Activated CD8-positive, alpha-beta memory T cell treated with anti-CD3 and anti-CD28 coated beads, Interleukin-2, amount 50 U/mL, for 24 hours (primary cell): ENCODE results near the gene NID1.
A peak's percentile ranks its signal among the peaks of the same experiment; 100 is the strongest.
"Not testable (repeated sequence)": the region's sequence is repeated elsewhere in the genome, so short reads cannot be mapped to it uniquely, and the experiment has no call there.

Experiments used
- DNase-seq: peaks from one replicate; pipeline ENCODE4 v3.0.0-alpha.2; 2020; ENCODE audit errors: extremely low read depth

NID1 gene

DNA sequence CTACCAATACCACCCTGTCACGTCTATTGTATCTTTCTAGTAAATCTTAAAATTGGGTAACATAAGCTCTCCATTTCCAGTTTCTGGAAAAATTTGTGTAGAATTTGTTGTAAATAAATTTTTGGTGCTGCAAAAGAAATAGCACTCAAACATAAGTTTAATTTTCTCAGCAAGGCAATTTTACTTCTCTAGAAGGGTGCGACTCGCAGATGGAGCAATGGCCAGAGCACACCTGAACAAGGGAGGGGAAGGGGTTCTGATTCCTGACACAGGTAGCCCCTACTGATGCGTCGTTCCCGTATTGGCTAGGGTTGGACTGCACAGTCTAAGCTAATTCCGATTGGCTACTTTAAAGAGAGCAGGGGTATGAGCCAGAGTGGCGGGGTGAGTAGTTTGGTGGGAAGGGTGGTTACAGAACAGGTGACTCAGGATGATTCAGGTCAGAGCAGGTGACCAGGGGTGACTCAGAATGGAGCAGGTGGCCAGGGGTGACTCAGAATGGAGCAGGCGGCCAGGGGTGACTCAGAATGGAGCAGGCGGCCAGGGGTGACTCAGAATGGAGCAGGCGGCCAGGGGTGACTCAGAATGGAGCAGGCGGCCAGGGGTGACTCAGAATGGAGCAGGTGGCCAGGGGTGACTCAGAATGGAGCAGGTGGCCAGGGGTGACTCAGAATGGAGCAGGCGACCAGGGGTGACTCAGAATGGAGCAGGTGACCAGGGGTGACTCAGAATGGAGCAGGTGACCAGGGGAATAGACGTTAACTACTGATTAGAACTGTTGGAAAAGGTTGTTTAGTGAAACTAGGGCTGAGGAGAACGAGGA, 32.0 kb upstream of the NID1 start:
- peak; percentile 68 for DNase-seq

DNA sequence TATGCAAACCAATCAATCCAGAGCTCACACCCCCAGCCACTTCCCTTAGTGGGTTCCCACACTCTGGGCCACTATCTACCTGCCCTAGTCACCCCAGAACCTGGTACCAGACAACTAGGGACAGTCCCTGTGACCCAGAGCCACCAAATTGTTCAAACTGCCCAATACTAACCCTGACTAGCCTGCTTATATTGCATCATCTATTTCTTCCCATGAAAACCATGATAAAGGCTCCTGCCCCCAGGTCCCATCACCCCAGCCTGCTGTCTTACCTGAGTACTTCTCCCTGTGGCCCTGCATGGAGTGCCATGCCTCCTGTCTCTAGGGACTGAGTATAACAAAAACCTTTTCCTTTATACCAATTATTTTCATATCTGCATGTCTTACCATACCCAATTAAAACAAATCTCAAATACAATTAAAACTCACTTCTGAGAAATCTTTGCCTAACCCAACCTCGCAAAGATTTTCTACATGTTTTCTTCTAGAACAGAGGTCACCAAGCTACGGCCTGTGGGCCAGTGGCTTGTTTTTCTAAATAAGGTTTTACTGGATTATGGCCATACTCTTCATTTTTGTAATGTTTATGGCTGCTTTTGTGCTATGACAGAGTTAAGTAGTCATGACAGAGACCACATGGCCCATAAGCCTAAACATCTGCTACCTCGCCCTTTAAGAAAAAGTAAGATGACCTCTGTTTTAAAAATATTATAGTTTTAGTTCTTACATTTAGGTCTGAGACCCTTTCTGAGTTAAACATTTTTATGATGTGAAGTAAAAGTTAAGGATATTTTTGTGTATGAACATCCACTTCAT, 31.0 kb upstream of the NID1 start:
- DNase-seq, result no peak

DNA sequence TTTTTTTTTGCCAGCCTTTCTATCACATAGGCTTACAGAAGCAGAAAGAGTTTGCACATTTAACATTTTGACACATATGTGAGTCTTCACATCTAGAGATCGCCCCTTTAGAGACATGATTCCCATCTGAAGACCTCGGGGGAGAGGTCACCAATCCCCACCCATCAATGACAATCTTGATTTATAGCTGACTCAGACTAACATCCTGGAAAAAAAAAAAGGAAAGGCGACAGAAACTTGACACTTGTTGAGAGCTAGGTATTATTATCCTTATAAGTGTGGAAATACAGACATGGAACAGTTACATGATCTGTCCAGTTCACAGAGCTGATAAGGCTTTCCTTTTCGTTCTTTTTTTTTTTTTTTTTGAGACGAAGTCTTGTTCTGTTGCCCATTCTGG, 28.0 kb upstream of the NID1 start:
- no peak for DNase-seq

DNA sequence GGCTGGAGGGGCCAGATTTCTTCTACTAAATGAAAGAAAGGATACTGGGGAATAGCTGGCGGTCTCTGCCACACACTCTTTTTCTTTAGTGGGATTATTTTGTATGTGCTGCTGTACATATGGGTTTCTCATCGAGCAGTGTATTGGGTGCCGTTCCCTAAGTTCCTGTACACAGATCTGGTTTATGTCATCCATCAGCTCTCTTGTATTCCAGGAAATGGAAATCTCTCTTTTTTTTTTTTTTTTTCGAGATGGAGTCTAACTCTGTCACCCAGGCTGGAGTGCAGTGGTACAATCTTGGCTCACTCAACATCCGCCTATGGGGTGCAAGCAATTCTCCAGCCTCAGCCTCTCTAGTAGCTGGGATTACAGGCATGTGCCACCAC, 27.0 kb upstream of the NID1 start:
- no peak for DNase-seq

DNA sequence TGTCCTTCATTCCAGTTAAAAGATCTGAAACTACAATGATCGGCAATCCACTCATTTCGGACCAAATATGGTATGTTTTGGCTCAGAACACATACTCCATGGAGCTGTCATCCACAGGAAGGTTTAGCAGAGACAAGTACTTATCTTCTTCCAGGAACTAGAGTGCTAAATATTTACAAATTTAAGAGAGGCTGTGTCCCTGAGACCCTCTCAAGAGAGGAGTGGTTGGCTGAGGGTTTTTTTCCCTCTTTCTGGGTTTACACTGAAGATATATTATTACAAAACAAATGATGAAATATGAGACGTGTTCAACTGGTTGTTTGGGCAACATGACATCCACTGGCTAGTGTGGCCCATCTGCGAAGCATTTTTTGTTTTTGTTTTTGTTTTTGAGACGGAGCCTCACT, 25.9 kb upstream of the NID1 start:
- DNase-seq, result no peak

DNA sequence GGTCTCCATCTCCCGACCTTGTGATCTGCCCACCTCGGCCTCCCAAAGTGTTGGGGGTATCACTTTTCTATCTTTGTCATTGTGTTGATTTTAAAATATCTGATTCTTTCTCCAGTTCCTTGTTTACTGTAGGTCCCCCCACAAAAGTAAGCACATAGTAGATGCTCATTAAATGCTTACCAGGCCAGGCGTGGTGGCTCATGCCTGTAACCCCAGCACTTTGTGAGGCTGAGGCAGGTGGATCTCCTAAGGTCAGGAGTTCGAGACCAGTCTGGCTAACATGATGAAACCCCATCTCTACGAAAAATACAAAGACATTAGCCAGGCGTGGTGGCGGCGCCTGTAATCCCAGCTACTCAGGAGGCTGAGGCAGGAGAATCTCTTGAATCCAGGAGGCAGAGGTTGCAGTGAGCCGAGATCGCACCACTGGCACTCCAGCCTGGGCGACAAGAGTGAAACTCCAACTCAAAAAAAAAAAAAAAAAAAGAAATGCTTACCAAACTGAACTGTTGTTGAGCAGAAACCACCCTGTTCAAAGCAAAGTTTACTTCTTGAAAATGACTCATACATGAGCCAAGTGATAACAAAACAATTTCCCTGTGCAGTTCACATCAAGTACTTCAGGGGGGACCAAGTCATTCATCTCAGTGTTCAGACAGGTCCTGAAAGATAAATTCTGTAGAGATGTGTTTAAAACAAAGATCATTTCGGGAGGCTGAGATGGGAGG, 24.3 kb upstream of the NID1 start:
- no peak for DNase-seq

DNA sequence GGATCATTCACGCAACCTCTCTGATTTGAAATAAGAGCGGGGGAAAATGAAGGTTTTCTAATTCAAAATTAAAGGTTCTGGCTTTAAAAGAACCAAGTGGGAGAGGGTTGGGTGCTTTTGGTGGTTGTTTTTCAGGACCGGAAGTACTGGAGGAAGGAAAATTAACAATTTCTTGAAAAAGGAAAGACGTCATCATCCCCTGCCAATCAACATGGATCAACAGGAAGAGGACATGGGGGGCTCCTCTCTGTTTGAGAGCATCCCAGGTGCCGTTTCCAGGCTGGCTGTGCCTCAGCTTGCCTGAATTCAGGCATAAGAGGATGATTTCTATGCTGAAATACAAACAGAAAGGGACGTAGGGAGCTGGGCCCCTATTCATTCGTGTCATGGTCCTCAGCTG, 21.6 kb upstream of the NID1 start:
- no peak for DNase-seq

DNA sequence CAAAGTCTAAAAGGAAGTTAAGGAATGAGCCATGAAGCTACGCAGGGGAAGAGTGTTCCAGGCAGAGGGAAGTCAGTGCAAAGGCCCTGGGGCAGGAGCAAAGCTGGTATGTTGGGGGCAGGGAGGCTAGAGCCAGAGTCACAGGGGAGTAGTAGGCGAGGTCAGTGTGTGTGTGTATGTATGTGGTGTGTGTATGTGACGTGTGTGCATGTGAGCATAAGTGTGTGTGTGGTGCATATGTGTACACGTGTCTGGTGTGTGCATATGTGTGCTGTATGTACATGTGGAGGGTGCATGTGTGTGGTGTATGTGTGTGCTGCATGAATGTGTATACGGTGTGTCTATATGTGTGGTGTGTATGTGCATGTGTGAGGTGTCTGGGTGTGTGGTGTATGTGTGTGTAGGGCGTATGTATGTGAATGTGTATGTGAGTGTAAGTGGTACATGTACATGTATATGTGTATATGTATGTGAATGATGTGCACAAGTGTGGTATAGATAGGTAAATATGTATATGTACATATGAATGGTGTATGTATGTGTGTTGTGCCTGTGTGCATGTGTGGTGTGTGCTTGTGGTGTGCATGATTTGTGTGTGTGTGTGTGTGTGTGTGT, 20.8 kb upstream of the NID1 start:
- no peak for DNase-seq

DNA sequence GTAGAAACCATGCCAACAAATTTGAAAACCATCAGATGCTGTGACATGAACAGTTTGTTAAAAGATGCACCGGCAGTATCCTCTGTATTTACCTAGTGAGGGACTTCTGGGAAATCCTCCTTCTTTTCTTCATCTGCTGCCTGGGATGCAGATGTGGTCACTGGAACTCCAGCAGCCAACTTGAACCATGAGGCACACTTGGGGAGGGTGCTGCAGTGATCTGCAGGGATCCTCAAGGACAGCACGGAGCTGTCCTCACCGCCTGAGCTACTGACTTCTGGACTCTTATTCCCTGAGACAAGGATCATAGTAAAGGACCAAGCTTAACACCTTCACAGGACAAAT, 19.5 kb upstream of the NID1 start:
- no peak for DNase-seq

DNA sequence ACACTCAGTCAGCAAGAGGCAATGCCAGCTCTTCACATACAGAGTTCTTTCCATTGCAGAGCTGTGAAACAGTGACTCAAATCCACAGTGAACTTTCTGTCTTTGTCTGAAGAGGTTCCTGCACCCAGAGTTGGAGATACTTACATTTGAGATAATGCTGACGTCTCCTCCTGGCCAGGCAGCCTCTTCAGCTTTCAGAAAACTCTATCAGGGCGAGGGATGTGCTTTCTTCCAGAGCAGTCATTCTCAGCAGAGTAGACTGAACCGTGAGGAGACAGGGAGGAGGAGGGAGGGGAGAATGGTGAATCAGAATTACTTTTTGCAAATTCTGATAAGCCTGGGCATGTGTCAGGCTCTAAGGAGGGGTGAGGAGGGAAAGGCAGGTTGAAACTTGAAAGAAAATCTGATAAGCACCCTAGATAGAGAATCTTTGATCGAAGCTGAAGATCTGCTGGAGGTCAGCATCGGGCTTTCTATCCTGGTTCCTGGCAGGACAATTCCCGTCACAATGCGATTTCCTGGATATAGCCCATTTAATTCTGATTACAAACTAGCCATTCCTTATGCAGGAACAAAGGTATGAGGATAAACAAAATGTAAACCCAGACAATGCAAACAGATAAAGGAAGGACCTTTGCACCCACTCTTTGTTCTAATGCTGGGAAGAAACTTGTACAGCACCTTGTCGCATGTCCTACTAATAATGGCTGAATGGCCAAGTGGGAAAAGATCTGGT, 18.9 kb upstream of the NID1 start:
- no peak for DNase-seq

DNA sequence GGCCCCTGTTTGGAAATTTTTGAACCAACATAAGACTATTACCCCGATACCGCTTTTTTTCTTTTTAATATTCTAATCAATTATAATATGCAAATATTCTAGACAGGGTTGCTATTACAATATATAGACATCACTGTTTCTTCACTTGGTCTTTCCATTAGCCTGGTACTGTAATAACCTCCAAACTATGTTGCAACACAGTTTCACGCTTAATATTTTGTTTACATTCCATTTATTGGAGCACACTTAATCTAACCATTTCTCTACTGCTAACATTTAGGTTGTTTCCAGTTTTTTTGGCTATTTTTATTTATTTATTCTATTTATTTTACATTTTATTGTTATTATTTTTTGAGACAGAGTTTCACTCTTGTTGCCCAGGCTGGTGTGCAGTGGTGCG, 17.6 kb upstream of the NID1 start:
- no peak for DNase-seq

DNA sequence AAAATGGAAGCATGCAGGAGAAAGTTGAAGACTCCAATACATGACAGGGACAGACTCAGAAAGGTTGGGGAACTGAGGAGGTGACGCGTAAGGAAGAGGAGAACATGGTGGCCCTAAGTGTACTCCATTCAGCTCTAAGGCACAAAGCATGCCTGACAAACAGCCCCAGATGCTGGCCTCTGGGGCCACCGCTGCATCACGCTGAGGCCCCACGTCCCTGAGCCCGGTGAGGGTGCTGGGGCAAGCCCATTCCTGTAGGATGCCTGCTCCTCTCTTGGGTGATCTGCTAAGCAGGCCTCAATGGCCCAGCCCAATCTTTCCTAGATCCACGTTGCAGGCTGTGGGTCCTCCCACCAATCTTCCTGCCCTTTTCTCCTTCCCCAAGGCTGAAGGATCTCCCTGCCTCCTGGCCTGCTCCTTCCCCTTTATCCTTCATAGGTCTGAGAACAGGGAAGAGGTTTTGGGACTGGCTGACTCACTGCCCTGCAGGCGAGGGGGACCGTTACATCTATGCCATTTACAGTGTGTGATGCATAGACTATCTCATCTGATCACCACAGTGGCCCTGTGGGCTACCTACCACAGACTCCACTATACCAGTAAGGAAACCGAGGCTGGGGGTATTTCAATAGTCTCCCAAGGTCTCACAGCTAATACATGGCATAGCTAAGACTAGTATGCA, 16.8 kb upstream of the NID1 start:
- no peak for DNase-seq

DNA sequence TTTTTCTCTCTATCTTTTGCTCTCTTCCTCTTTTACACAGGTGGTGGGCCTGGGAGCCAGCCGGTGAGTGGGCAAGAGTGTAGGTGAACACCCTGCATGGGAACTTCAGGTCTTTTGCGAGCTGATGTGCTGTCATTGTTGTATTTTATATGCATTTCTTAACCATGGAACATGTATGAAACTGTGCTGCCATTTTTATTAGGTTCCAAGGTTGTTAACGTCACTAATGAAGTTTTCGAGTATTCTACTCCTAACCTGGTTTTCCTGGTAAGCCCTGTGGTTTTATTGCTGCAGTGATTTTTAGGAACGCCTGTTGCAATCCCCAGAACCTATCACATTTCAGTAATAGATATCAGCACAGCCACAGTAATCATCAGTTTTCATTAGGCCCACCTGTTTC, 14.8 kb upstream of the NID1 start:
- no peak for DNase-seq

DNA sequence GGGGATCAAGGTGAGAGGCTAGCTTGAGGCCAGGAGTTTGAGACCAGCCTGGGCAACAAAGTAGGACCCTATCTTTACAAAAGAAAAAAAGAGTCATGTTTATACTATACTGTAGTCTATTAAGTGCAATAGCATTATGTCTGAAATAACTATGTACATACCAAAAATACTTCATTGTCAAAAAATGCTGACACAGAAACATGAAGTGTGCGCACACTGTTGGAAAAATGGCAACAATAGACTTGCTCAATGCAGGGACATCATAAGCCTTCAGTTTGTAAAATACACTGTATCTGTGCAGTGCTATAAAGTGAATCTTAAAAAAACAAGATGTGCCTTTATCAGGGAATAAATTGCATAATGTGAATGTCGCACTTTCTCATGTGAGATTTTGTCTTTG, 14.1 kb upstream of the NID1 start:
- DNase-seq, result no peak

DNA sequence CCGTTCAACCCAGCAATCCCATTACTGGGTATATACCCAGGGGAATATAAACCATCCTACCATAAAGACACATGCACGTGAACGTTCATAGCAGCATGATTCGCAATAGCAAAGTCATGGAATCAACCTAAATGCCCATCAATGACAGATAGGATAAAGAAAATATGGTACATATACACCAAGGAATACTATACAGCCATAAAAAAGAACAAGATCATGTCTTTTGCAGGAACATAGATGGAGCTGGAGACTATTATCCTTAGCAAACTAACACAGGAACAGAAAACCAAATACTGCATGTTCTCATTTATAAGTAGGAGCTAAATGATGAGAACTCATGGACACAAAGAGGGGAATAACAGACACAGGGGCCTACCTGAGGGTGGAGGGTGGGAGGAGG, 13.2 kb upstream of the NID1 start:
- DNase-seq, result not testable (repeated sequence)

DNA sequence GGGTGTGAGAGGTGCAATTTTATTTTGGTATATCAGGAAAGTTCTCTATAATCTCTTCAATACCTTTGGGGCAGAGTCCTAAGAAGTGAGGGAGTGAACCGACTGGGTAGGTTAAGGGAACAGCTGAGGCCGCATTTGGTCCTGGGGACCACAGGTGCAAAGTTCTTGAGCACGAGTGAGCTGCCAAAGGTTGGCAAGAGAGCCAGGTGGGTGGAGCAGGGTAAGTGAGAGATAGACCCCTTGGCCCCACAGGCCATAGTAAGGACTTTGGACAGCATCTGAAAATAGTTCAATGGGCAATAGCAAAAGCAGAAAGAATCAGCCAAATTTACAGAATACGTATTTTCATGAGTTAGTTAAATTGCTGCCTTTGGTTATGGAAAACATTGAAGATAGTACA, 11.0 kb upstream of the NID1 start:
- DNase-seq, result no peak

DNA sequence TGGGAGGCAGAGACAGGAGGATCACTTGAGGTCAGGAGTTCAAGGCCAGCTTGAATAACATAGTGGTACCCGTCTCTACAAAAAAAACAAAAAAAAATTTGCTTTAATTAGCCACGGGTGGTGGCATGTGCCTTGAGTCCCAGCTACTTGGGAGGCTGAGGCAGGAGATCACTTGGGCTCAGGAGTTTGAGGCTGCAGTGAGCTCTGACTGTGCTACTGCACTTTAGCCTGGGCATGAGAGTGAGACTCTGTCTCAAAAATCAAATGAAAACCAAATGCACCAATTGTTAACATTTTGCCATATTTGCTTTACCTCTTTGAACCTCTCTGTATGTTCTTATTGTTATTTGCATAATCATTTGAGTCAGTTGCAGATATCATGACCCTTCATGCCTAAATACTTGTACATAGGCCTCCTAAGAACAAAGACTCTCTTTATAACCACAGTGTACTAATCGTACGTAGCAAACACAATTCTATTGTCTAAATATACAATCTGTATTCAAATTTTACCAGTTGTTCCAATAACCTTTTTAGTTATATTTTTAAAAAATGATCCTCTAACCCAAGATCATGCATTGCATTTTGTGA, 8.5 kb upstream of the NID1 start:
- DNase-seq, result no peak

DNA sequence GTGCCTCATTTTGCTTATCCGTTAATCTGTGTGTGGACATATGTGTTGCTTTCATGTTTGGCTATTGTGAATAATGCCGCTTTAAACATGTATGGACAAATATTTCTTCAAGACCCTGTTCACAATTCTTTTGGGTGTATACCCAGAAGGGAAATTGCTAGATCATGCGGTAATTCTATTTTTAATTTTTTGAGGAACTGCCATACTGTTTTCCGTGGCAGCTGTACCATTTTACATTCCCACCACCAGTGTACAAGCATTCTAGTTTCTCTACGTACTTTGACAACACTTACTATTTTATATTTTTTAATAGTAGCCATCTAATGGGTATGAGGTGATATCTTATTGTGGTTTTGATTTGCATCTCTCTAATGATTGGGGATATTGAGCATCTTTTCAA, 7.1 kb upstream of the NID1 start:
- DNase-seq, result no peak

DNA sequence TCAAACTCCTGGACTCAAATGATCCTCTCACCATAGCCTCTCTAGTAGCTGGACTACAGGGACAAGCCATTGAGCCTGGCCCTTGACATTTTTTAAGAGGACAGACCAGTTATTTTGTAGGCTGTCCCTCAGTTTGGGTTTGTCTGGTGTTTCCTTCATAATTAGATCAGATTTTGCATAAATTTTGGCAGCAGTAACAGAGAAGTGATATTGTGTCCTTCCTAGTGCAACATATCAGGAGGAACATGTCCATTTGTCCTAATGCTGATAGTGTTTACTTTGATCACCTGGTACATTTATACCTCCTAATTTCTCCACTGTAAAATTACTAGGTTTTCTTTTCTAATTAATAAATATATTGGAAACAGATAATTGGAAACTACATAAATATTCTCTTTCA, 5.9 kb upstream of the NID1 start:
- DNase-seq, result no peak

DNA sequence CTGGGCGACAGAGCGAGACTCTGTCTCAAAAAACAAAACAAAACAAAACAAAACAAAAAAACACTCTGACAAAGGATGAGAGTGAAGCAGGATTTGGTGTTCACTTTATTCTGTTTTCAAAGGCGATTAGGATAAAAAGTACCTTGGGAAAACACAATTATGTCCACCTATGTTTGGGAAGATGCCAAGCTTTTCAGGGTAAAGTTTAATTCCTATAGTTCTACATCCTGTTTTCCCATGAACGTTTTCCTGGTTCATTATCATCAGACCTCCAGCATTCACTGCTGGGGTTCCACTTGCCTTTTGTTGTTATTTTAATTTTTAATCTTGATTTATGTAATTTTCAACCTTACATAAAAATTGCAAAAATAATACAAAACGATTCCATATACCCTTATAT, 4.9 kb upstream of the NID1 start:
- DNase-seq, result no peak
